CD4-positive, alpha-beta T cell treated with Interleukin-10 for 1 hour (primary cell): ENCODE data around the gene WEE1.

ENCODE experiments used
- DNase-seq: peaks from one replicate; pipeline ENCODE4 v3.0.0-alpha.2; 2020

The WEE1 gene

GRCh38 chr11:9625728-9626127 lies 52.3 kb downstream of the WEE1 start:
- DNase-seq: no peak

- DNase-seq: no peak
Measured at GRCh38 chr11:9626496-9627394, 53.3 kb downstream of the WEE1 start.

- DNase-seq: no peak
Measured at GRCh38 chr11:9629064-9629463, 55.6 kb downstream of the WEE1 start.

GRCh38 chr11:9633679-9634078 lies 60.2 kb downstream of the WEE1 start:
- DNase-seq: no peak

GRCh38 chr11:9636691-9637090 lies 63.2 kb downstream of the WEE1 start:
- DNase-seq: no peak

- DNase-seq: no peak
Measured at GRCh38 chr11:9639099-9639498, 65.6 kb downstream of the WEE1 start.
